Kidney (tissue), 14 donors: Measurements from ENCODE around the gene CFAP221. TPM values are rescaled to one million over a fixed set of nuclear protein-coding genes. Genes with fewer than 3 reads are reported as not detected.

Source experiments
- DNase-seq, 5 donors: peaks; one replicate each; pipeline ENCODE4 v3.0.0-alpha.2; 2013 to 2020
- FAIRE-seq: peaks from 2 replicates; lab custom pipeline; 2012; peaks lifted over from hg19 to GRCh38; lab: Jason Lieb, UNC
- H3K27ac ChIP-seq, 2 donors: one replicate each; pipeline ENCODE4 v1.7.0; 2013; ENCODE audit warnings: low read depth in 2 of 2, low read length in 2 of 2, inconsistent platforms in 1 of 2
- H3K27me3 ChIP-seq: one replicate; pipeline ENCODE4 v1.7.1; 2013; ENCODE audit warnings: low read length, inconsistent platforms; ENCODE audit not compliant: control insufficient read depth, insufficient read depth
- H3K36me3 ChIP-seq, 3 donors: one replicate each; pipeline versions ENCODE4 v1.7.0 to v1.7.1; 2013; ENCODE audit warnings: low read length in 3 of 3, control low read depth in 1 of 3, inconsistent platforms in 1 of 3; ENCODE audit not compliant: insufficient read depth in 3 of 3, control insufficient read depth in 2 of 3
- H3K4me1 ChIP-seq, 3 donors: one replicate each; pipeline versions ENCODE4 v1.7.0 to v1.7.1; 2013; ENCODE audit warnings: low read length in 3 of 3, inconsistent platforms in 1 of 3, low read depth in 1 of 3; ENCODE audit not compliant: control insufficient read depth in 2 of 3, insufficient read depth in 2 of 3
- H3K4me3 ChIP-seq, 3 donors: one replicate each; pipeline versions ENCODE4 v1.7.0 to v1.8.1; 2013; ENCODE audit warnings: low read length in 3 of 3, control low read depth in 1 of 3, inconsistent platforms in 1 of 3
- H3K9ac ChIP-seq, 3 donors: one replicate each; pipeline versions ENCODE4 v1.7.0 to v1.7.1; 2013; ENCODE audit warnings: low read length in 3 of 3, control low read depth in 1 of 3, inconsistent platforms in 1 of 3
- H3K9me3 ChIP-seq, 3 donors: one replicate each; pipeline versions ENCODE4 v1.7.0 to v1.7.1; 2013; ENCODE audit warnings: low read length in 3 of 3, control low read depth in 1 of 3, inconsistent platforms in 1 of 3; ENCODE audit not compliant: control insufficient read depth in 2 of 3, insufficient read depth in 1 of 3
- CTCF ChIP-seq: IDR thresholded peaks from 3 replicates; pipeline ENCODE4 v1.5.1; 2012; ENCODE audit warnings: mild to moderate bottlenecking, moderate library complexity, borderline replicate concordance; ENCODE audit not compliant: insufficient read depth; ENCODE audit errors: extremely low read depth
- intact Hi-C: fragments of 100-400 bp; cut with DNase I; formaldehyde crosslinking; loops from one replicate; pipeline ENCODE4 v1.11.1; 2022
- polyA plus RNA-seq: library from polyadenylated mRNA; stranded (reverse); fragments of 350-450 nt; fragmentation: Illumina TruSeq; extraction: RNeasy Lipid Tissue Mini Kit (QIAGEN cat#74804); gene quantifications from one replicate; pipeline ENCODE4 v1.2.3, GENCODE V29; 2014; ENCODE audit warnings: low read depth, low replicate concordance; ENCODE audit not compliant: insufficient read depth
- total RNA-seq: library from RNA; stranded (reverse); fragmentation: NEBNext Ultra II Directional; extraction: Animal tissue kit (Norgen Biotek cat#: 25700); gene quantifications from one replicate; pipeline ENCODE4 v1.2.1, GENCODE V29; 2021
- donor health status: control.
- donor health status: control.
- donor health status: control.
- donor health status: control.
- donor health status: control.
- donor health status: DM: yes; HTN: yes; CAD: no.
- donor health status: Normal renal cell carcinoma (clear cell type).

The CFAP221 gene
- total and polyA plus RNA-seq, 2 donors from 2014 or later, result 15.9 to 58.7 TPM

DNA sequence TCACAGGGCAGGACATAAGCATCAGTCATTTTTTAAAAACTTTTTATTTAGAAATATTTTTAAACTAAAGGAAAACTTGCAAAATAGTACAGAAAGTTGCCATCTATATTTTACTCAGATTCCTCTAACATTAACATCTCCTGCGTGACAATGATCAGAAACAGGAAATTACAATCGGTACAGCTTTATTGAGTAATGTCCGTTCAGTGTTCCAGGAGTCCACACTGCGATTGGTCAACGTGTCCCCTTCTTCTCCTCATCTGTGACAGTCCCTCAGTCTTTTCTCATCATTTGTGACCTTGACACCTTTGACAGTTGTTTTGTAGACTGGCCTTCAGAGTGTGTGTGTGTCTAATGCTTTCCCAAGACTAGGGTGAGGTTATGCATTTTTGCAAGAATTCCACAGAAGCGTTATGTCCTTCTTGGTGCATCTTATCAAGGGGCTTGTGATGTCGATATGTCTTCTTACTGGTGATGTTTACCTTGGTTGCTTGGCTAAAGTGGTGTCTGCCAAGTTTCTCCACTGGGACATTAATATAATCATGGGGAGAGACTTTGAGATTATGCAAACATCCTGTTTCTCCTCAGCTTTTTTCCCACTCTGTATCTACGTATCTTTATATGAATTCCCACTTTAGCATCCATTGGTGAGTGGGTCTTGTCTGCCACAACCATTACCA is 113.4 kb downstream of the CFAP221 start:
- Histone ChIP-seq H3K4me1 (no peaks in the 10 kb centered on the region), H3K4me3 (no peak overlapping the region), H3K9ac (no peak overlapping the region), H3K27me3 (no peaks in the 10 kb centered on the region), H3K9me3 (no peaks in the 10 kb centered on the region), H3K27ac (no peak overlapping the region), H3K36me3 (no peaks in the 10 kb centered on the region)
- no peak for TF ChIP-seq CTCF
- no peak for DNase-seq
- intact Hi-C loops, result no loop called here
- no peak for FAIRE-seq

GRCh38 chr2:119659601-119660342 is 115.5 kb downstream of the CFAP221 start:
- H3K27ac ChIP-seq, result no peak overlapping the region
- peak in 2 of 5 donors; percentile 24 to 61 for DNase-seq
- H3K27me3 ChIP-seq, result no peaks in the 10 kb centered on the region
- H3K9me3 ChIP-seq, result no peaks in the 10 kb centered on the region
- no peak overlapping the region for H3K9ac ChIP-seq
- TF ChIP-seq CTCF, result peak; percentile 84
- H3K4me1 ChIP-seq, result no peaks in the 10 kb centered on the region
- intact Hi-C loops, result no loop called here
- peak; percentile 11 for FAIRE-seq
- H3K36me3 ChIP-seq, result no peaks in the 10 kb centered on the region
- no peak overlapping the region for H3K4me3 ChIP-seq

DNA sequence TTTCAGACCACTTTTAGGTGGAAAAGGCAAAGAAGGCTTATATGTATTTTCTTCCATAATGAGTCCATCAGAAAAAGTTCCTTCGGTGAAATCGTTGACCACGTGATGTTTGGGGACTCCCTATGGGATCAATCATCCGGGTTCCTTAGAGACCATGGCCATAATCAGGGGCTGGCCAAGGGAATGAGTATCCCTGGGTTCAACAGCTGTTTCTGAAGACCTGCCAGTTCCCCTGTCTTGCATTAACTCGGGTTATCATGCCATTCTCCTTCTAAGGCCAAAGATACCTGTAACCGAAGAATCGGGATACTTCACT is 116.1 kb downstream of the CFAP221 start:
- Histone ChIP-seq H3K27me3 (no peaks in the 10 kb centered on the region), H3K9me3 (no peaks in the 10 kb centered on the region), H3K4me3 (no peak overlapping the region), H3K9ac (no peak overlapping the region), H3K36me3 (no peaks in the 10 kb centered on the region), H3K4me1 (no peaks in the 10 kb centered on the region), H3K27ac (no peak overlapping the region)
- intact Hi-C loops, result no loop called here
- no peak for FAIRE-seq
- no peak for TF ChIP-seq CTCF
- no peak for DNase-seq
